ACHN (cell line): ENCODE measurements around the gene BEST3.

ENCODE experiments used
- DNase-seq: peaks from one replicate; pipeline ENCODE4 v3.0.0-alpha.2; 2015
- in situ Hi-C: cut with HindIII; loops from 2 replicates; pipeline ENCODE4 v1.10.0; 2017; ENCODE audit warnings: low sequenced_read_pairs, low pct_ligation_motif_present, low pct_unique_long_range_greater_than_20kb

The BEST3 gene

DNA sequence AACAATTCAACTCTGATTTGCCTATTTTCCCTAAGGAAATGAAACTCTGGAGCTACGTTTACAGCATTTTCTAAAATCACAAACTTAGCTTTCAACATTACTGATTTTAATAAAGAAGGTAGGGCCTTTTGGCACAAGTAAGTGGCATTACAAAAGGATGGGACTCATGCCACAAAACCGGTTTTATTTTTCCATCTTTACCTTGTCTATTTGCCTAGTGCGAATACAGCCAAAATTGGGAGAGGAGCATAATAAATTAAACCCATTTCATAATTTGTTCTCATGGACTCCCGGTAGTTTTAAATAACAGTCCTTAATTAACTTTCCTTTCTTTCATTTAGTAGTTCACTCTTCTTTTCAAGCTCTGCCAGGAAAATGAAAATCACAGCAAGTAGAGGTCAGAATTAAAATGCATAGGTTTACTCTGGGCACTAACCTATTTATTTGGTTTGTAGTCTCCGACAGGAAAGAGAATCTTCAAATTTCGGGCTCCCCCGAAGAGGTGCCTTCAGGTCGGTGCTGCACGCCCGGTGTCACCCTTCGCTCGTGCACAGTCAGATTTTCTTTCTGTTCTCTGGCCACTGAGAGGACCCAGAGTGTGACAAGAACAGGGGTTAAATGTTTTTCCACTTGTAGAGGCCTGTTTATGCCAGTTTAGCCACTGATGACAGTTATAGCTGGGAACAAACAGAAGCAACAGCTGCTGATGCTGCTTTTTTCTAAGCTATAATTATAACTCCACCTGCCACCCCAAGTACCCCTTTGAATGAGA lies at the start of gene BEST3:
Gene BEST3, minus strand, starts transcription at position 535 of the 772 bp plus-strand sequence. CDS start 1,505 bp downstream, outside the sequence.
- no peak for DNase-seq
- in situ Hi-C loops, result no loop called here

DNA sequence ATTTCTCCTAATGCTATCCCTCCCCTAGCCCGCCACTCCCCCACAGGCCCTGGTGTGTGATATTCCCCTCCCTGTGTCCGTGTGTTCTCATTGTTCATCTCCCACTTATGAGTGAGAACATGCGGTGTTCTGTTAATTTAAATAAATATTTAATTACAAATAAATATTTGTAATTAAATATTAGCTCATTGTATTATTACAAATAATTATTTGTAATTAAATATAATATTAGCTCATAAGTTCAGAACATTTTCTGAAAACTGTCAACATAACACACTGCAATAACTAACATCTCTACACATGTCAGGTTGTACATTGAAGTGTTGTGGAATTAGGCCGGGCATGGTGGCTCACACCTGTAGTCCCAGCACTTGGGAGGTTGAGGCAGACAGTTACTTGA lies 45.0 kb upstream of the BEST3 start:
- in situ Hi-C loops, result no loop called here

DNA sequence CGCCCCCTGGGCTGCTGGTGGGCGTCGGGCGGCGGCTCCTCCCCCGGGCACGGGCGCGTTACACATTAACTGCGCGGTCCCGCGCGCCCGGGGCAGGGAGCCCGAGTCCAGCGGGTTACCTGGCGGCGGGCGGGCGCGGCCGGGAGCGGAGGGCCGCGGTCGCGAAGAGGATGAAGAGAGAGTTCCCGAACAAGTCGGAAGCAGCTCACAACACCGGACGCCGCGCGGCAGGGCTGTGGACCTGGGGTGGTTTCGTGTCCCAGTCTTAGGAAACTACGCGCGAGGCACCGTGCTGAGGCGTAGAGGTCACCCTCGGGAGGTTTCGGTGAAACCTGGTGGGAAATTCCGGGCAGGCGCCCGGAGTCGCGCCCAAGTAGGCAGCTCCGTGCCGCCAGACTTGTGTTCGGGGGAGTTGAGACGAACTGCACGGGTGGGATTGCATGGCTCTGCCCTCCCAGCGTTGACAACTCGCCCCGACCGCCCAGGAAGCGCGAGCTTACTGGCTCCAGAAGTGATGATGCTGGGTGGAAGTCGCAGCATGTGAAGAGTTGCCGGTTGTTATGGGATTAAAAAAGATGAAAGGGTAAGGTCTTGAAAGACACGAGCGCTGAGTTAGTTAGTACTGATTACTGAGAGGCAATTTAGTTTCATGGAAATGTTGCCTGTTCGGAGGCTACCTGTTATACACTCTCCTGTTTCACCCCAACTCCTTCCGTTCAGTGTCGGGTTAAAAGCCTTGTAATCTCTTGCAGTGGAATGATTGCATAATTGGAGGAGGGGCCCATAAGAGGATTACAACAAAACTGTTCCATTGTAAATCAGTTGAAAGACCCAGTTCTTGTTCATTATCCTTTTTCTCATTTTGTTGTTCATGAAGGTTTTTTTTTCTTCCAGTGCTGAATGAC lies 40.4 kb upstream of the BEST3 start:
- in situ Hi-C loops, result no loop called here
- DNase-seq, result peak; percentile 77

More for the DNA sequence above, 45.0 kb upstream of the BEST3 start:
- no peak for DNase-seq

DNA sequence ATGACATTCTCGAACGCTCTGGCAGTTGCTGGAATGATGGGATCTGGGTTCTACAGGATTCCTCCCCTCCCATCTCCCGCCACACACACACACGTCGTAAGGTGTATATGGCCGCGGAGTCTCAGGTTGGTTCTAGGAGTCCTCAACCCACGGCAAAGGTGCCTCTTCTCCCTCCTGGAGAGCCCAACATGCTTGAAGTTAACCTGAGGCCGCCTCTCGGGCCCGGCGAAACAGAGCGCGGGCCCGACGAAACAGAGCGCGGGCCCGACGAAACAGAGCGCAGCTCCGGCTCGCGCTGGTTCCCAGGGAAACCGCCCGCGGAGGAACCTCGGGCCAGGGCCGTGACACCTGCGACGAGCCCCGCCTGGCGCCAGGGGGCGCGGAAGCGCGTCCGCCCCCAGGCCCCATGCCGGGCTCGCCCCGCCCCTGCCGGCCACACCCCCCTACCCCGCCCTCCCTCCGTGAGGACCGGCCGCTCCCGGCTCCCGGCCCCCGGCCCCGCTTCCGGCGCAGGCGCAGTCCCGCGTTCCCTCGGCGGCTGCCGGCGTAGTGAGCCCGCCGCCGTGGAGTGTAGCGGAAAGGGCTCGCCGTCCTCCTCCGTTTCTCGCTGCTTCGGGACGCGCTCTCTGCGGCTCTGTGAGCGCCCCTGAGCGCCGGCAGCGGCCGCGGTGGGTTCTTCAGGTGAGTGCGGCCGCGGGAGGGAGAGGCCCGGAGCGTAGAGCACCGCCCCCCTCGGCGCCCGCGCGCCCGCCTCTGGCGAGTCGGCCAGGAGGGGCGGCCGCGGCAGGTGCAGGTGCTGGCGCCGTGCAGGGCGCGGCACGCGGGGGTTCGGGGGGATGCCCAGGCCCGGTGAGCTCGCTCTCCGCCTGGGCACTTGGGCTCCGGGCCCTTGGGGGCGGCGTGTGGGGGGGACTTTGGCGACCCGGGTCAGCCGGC lies 39.5 kb upstream of the BEST3 start, which contains the start of gene RAB3IP:
Gene RAB3IP, plus strand, starts transcription at position 510 of the 936 bp plus-strand sequence. CDS start 16,549 bp downstream, outside the sequence.
- peak; percentile 94 for DNase-seq
- in situ Hi-C loops, result no loop called here

DNA sequence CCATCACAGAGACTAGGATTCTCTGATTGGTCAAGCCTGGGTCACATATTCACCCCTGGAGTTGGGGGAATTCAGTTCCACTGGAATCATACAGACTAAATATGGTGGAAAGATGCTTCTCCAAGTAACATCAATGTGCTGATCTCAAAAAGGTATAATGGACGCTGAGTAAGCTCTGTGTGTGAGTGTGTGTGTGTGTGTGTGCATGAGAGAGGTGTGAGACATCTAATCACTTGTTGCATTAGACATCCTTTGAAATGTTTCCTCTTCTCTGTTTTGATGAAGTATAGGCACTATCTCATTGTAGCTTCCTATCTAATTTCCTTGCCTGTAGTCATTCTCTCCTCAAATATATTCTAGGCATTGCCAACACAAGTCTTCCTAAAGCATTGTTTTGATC lies 34.5 kb upstream of the BEST3 start:
- in situ Hi-C loops, result no loop called here
- no peak for DNase-seq

DNA sequence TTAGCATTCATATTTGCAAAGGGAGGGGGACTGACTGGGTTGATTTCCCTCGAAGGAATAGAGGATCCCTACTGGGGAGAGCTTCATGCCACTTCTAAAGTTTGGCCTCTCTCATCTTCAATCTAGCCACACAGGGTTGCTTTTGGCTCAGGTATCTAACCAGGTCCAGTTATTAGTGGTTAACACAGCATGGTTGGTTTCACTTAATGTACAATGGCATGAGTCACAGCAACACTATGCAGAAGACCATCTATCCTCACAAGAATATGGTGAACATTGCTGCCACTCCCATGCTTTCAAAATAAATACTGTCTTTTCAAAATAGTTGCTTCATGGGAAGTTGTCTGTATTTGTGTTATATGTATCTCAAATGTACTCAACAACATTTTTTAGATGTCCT lies 33.0 kb upstream of the BEST3 start:
- in situ Hi-C loops, result no loop called here

DNA sequence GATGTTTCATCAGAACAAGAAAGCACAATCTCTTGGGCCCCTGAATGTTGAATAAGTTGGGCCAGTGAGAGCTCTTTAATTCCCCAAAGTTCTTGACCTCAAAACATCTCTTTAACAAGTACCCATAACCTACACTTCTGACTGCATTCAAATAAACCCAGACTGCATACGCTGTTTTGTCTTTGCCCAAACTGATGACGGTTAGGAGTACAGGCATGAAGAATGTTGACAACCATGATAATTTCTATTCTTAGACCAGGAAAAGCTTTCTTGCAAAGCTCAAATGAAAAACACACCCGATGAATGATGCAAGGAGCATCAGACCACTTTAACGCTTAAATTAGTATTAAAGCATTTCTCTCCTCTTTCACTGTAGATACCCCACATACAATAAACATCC lies 27.8 kb upstream of the BEST3 start:
- in situ Hi-C loops, result no loop called here
- no peak for DNase-seq

More for the DNA sequence above, 33.0 kb upstream of the BEST3 start:
- peak; percentile 71 for DNase-seq

DNA sequence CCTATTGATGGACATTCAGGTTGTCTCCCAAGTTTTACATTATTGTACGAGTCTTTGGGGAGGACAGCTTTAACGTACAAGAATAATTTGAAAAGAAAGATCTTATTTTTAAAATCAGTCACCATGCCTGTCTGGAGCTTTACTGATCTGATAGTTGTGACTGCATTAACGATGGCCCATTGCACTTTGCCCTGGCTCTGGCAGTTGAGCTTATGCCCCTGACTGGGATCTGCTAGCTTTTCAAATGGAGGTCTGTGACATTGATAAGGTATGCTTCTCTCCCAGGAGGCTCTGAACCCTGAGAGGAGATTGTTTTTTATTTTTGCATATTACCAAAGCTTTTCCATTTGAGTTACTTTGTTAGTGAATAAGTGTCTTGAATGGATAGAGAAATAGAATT lies 21.6 kb upstream of the BEST3 start:
- in situ Hi-C loops, result no loop called here
- DNase-seq, result no peak

DNA sequence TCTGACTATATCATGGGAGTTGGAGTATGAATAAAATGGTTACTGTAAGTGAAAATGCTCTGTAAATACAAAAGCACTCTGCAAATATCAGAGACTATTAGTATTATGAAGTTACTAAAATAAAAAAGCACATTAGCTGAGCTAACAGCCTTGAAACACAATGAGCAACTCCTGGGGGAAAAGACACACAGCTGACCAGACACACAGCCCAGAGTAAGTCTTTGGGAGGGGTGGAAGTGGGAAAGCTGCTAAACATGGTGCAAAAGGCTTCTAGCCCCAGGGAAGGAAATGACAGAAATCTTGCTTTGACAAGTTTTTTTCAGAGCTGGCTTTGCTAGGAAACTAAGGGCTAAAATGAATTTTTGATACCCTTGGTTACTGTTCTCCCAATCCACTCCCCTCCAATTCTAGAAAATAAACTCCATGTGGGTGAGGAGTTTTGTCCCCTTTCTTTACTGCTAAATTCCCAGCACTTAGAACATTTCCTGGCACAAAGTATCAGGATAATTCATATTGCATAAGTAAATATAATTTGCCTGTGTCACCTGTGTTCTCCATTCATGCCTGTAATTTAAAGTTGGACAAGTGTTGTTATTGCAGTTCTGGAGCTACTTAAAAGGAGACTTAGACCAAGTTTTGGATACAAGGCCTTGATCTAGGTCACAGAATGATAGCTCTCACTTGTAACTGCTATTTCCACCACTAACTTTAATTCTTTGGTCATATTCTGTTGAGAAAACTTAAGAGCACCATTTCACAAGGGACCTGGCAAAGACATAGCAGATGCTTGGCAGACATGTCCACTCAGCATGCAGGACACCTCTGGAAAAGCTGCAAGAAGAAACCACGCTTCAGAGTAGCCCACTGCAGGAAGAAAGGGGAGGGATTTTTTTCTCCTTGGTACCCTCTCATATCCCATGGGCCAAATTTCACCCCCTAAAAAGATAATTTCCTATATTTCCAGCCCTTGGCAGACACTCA lies 20.5 kb upstream of the BEST3 start:
- no peak for DNase-seq
- in situ Hi-C loops, result no loop called here

DNA sequence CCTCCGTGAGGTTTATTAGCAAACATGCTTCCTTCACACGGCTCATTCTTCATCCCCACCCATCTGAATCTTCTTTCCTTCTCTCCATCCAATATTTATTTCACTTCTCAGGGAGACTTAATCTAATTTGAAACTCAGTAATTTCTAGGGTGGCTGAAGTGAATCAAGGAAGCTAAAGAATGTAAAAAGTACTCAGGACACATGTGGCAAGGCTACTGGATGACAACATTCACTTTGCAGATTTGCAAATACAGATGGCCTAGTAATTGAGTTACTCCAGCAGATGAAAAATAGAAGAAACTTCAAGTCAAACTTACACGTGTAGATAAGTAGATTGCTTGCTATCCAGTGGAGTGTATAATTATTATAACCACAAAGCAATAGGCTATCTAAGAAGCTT lies 15.4 kb upstream of the BEST3 start:
- no peak for DNase-seq
- in situ Hi-C loops, result no loop called here

DNA sequence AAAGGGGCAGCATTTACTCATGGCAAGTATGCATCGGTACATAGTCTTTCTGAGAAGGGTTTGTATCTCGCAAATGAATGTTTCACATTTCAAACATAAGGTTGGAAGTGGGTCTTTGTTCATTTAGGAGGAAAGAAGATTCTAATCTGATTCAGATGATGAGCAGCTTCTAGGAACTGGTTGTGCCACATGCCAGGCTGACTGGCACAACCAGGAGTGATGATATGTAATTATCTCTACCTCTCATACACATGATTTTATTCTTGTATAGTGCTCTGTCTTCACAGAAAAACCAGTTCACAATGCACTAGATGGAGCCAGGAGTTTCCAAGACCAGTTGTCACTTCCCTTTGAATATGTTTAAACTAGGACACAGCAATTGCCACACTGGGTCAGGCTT lies 13.7 kb upstream of the BEST3 start:
- no peak for DNase-seq
- in situ Hi-C loops, result no loop called here

DNA sequence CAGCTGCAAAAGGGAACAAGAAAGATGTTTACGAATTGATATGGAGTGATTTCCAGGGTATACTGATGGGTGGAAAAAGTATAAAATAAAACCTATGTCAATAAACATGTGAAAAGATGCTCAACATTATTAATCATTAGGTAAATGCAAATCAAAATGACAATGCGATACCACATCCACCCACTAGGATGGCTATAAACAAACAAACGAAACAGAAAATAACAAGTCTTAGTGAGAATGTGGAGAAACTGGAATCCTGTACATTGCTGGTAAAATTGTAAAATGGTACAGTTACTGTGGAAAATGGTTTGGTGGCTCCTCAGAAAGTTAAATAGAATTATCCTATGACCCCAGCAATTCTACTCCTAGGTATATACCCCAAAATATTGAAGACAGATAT lies 9.5 kb upstream of the BEST3 start:
- no peak for DNase-seq
- in situ Hi-C loops, result no loop called here

DNA sequence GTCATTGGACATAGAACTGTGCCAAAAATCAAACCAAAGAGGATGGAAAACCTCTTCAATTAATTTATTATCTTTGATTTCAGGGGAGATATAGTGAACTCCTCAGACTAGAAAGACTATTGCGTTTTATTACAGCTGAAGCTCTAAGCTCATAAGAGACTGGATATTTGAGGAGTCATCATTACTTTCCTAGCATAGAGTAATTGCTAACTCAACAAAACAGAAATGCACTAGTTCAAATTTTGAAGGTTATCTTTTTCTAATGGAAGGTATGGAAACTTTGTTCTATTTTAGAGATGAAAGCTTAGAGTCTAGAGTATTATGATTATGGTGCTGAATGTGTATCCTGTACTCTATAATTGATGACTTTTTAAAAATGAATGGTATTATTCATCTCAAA lies 5.3 kb upstream of the BEST3 start:
- no peak for DNase-seq
- in situ Hi-C loops, result no loop called here

DNA sequence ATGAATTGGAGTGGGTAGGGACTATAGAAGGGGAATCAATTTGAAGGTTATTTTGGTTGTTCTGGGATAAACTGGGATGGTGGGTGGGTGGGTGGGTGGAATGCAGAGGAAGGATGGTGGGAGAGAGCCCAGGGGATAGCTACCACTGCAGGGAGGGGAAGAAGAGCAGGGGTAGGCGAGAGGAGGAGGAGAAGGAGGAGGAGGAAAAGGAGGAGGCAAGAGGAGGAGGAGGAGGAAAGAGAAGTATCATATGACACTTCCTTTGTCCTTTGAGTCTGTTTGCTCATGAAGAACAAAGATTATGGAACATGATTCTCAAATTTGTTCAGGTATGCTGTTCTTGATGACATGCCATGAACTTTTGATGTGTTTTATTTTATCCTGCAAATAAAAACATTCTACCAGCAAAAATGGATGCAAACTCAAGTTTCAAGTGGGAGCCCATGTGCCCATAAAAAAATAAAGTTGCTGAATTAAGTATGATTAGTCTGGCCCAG lies 4.1 kb upstream of the BEST3 start:
- in situ Hi-C loops, result no loop called here
- no peak for DNase-seq

DNA sequence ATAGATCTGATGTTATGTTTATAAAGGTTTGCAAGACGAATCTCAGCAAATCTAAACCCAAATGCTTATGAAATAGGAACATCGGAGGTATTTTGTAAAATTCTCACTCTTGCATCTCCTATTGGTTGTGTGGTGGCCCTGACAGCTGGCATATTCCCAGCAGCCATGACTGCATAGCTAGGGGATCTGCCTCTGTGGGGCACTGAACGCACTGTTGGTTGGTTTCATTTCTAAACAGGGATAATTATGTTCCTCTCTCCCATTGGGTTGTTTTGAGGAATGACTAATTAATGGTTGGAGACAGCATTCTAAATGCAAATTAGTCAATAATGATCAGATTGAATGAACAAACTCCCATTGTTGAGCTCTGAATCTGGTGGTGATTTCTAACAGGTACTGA lies 2.7 kb upstream of the BEST3 start:
- DNase-seq, result no peak
- in situ Hi-C loops, result no loop called here

DNA sequence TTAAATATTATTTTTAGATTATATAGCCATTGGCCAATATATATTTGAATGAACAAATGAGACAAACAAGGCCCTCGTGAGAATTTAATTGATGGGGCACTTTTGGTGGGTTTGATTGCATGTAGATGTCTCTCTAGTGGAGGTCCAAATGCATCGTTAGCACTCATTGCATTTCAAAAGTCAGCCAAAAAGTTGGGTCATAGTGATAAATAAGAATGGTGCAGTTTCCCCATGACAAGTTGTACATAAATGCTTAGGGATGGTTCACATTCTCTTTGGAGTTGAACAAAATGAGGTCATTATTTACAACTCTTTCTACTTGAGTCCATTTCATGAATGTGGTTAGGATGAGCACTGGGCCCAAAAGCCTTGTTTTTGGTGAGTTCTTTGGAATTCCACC lies 1.0 kb downstream of the BEST3 start:
- in situ Hi-C loops, result no loop called here
- DNase-seq, result no peak

DNA sequence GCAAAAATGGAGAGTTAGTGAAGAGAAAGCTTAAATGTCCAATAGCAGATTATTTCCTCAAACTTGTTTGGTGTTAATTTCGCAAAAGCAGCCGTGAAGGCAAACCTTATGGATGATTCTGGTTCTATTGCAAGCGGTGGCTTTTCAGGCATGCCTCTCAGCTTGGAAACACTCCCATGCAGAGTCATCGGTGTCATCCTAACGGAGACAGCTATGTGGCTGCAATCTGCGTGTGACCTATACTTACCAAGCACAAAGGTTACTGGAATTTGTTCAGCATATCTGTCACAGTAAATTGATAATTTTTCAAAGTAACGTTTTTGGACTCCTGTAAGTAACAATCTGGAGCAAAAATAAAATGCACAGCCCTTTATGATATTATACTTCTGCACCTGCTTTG lies 5.0 kb downstream of the BEST3 start:
- DNase-seq, result no peak

More for the DNA sequence above, 5.0 kb downstream of the BEST3 start:
- in situ Hi-C loops, result no loop called here
